IMR-90 (cell line): ENCODE measurements around the gene CRYGN. TPM values are rescaled to one million over a fixed set of nuclear protein-coding genes. Genes with fewer than 3 reads are reported as not detected.

Experiments
- ATAC-seq: fragments of 200-7000 bp; cut with Tn5 transposase; 2 replicates; pipeline ENCODE4 v1.9.1; 2020; ENCODE audit warnings: low read depth, mild to moderate bottlenecking, moderate library complexity
- BruUV-seq: library from RNA; stranded (reverse); fragments of 400-500 nt; replicated peaks from 2 replicates; lab custom pipeline; 2021; lab: Mats Ljungman, UMichigan
- CTCF ChIA-PET: fragments of 300-600 bp; formaldehyde crosslinking; extraction: SDS; loops from one replicate; lab custom pipeline; 2021; ENCODE audit warnings: antibody characterized with exemption; lab: Yijun Ruan, JAX
- POLR2A ChIA-PET: fragments of 300-600 bp; sonication (Branson Sonifier 250); formaldehyde crosslinking; loops from one replicate; lab custom pipeline; 2022; ENCODE audit warnings: antibody characterized with exemption; ENCODE audit not compliant: unreplicated experiment; lab: Charles Lee
- DNase-seq: peaks from one replicate; pipeline ENCODE4 v3.0.0; 2013
- H2AFZ ChIP-seq: replicated peaks from 2 replicates; pipeline ENCODE3; 2013; ENCODE audit warnings: low read length, mild to moderate bottlenecking; ENCODE audit not compliant: poor library complexity
- H2AK5ac ChIP-seq: 2 replicates; pipeline ENCODE4 v1.6.1; 2013; ENCODE audit warnings: low read depth, low read length, inconsistent platforms
- H2AK9ac ChIP-seq: replicated peaks from 2 replicates; pipeline ENCODE3; 2013; ENCODE audit warnings: mild to moderate bottlenecking, low read depth, low read length, moderate library complexity; ENCODE audit not compliant: poor library complexity
- H2BK120ac ChIP-seq: 2 replicates; pipeline ENCODE4 v1.6.1; 2013; ENCODE audit warnings: low read depth, low read length, inconsistent platforms
- H2BK15ac ChIP-seq: 3 replicates; pipeline ENCODE4 v1.6.1; 2013; ENCODE audit warnings: low read depth, low read length, inconsistent platforms
- H2BK20ac ChIP-seq: 2 replicates; pipeline ENCODE4 v1.6.1; 2013; ENCODE audit warnings: low read depth, mild to moderate bottlenecking, inconsistent platforms, low read length, moderate library complexity
- H2BK5ac ChIP-seq: 2 replicates; pipeline ENCODE4 v1.6.1; 2013; ENCODE audit warnings: mild to moderate bottlenecking, low read depth, low read length, inconsistent platforms; ENCODE audit not compliant: poor library complexity, severe bottlenecking
- H3K14ac ChIP-seq: replicated peaks from 2 replicates; pipeline ENCODE4 v1.6.1; 2013; ENCODE audit warnings: low read depth, low read length, inconsistent platforms
- H3K18ac ChIP-seq: 2 replicates; pipeline ENCODE4 v1.6.1; 2013; ENCODE audit warnings: low read depth, low read length, control low read depth
- H3K23ac ChIP-seq: 2 replicates; pipeline ENCODE4 v1.6.1; 2013; ENCODE audit warnings: low read depth, low read length, inconsistent platforms
- H3K27ac ChIP-seq: 2 replicates; pipeline ENCODE4 v1.5.1; 2013; ENCODE audit warnings: mild to moderate bottlenecking, control low read depth, low read length; ENCODE audit not compliant: insufficient read depth
- H3K27me3 ChIP-seq: 2 replicates; pipeline ENCODE4 v1.6.1; 2013; ENCODE audit warnings: low read length; ENCODE audit not compliant: control insufficient read depth, insufficient read depth
- H3K36me3 ChIP-seq: 2 replicates; pipeline ENCODE4 v1.6.1; 2013; ENCODE audit warnings: low read length, mixed read lengths; ENCODE audit not compliant: control insufficient read depth, insufficient read depth
- H3K4ac ChIP-seq: 2 replicates; pipeline ENCODE4 v1.6.1; 2013; ENCODE audit warnings: low read depth, low read length, inconsistent platforms
- H3K4me1 ChIP-seq: 2 replicates; pipeline ENCODE4 v1.6.1; 2013; ENCODE audit warnings: low read length, mixed read lengths; ENCODE audit not compliant: control insufficient read depth, insufficient read depth
- H3K4me2 ChIP-seq: 2 replicates; pipeline ENCODE4 v1.6.1; 2013; ENCODE audit warnings: low read depth, mild to moderate bottlenecking, control low read depth, low read length, moderate library complexity
- H3K4me3 ChIP-seq: 2 replicates; pipeline ENCODE4 v1.5.1; 2013; ENCODE audit warnings: low read depth, mild to moderate bottlenecking, control low read depth, low read length, moderate library complexity; ENCODE audit not compliant: insufficient read depth
- H3K56ac ChIP-seq: 2 replicates; pipeline ENCODE4 v1.6.1; 2013; ENCODE audit warnings: low read length, inconsistent platforms; ENCODE audit not compliant: insufficient read depth; ENCODE audit errors: extremely low read depth
- H3K79me1 ChIP-seq, 2 experiments: 2 replicates each; pipeline ENCODE4 v1.6.1; 2013; ENCODE audit warnings: low read length in 2 of 2, inconsistent platforms in 1 of 2, low read depth in 1 of 2
- H3K9ac ChIP-seq: 2 replicates; pipeline ENCODE4 v1.6.1; 2013; ENCODE audit warnings: low read depth, low read length, control low read depth
- H3K9me1 ChIP-seq: 2 replicates; pipeline ENCODE4 v1.6.1; 2013; ENCODE audit warnings: low read length, inconsistent platforms; ENCODE audit not compliant: insufficient read depth
- H3K9me3 ChIP-seq: 2 replicates; pipeline ENCODE4 v1.6.1; 2013; ENCODE audit warnings: low read length; ENCODE audit not compliant: control insufficient read depth, insufficient read depth
- H4K20me1 ChIP-seq: 2 replicates; pipeline ENCODE4 v1.6.1; 2013; ENCODE audit warnings: low read length, inconsistent platforms; ENCODE audit not compliant: insufficient read depth
- H4K5ac ChIP-seq: 2 replicates; pipeline ENCODE4 v1.6.1; 2013; ENCODE audit warnings: mild to moderate bottlenecking, low read depth, low read length, control low read depth
- H4K8ac ChIP-seq, 2 experiments: 2 replicates each; pipeline ENCODE4 v1.6.1; 2013; ENCODE audit warnings: low read depth in 2 of 2, low read length in 2 of 2, control low read depth in 1 of 2, inconsistent platforms in 1 of 2
- H4K91ac ChIP-seq: 2 replicates; pipeline ENCODE4 v1.6.1; 2013; ENCODE audit warnings: low read depth, low read length, inconsistent platforms; ENCODE audit not compliant: insufficient read depth
- BHLHE40 ChIP-seq: fragments of 150-350 bp; IDR thresholded peaks from 2 replicates; pipeline ENCODE4 v1.6.1; 2016; ENCODE audit warnings: mild to moderate bottlenecking, low read depth, low read length
- CEBPB ChIP-seq: IDR thresholded peaks from 2 replicates; pipeline ENCODE4 v1.6.1; 2012; ENCODE audit warnings: low read depth, low read length, improper control_type of control experiment
- CHD1 ChIP-seq: IDR thresholded peaks from 2 replicates; pipeline ENCODE4 v1.6.1; 2012; ENCODE audit warnings: low read depth, low read length, improper control_type of control experiment
- CTCF ChIP-seq: conservative IDR thresholded peaks from 2 replicates; pipeline ENCODE4 v1.5.1; 2012; ENCODE audit warnings: mild to moderate bottlenecking, low read depth, low read length, improper control_type of control experiment
- FOS ChIP-seq: fragments of 150-350 bp; IDR thresholded peaks from 2 replicates; pipeline ENCODE4 v1.6.1; 2016; ENCODE audit warnings: low read depth, low read length
- MAFK ChIP-seq: IDR thresholded peaks from 2 replicates; pipeline ENCODE4 v1.6.1; 2012; ENCODE audit warnings: low read depth, low read length, improper control_type of control experiment
- MAZ ChIP-seq: IDR thresholded peaks from 2 replicates; pipeline ENCODE4 v1.6.1; 2012; ENCODE audit warnings: low read depth, mild to moderate bottlenecking, low read length, improper control_type of control experiment, moderate library complexity, borderline replicate concordance
- NFE2L2 ChIP-seq: fragments of 150-350 bp; IDR thresholded peaks from 2 replicates; pipeline ENCODE4 v1.6.1; 2016; ENCODE audit warnings: low read depth, mild to moderate bottlenecking, low read length
- POLR2A ChIP-seq: IDR thresholded peaks from 2 replicates; pipeline ENCODE4 v1.6.1; 2012; ENCODE audit warnings: mild to moderate bottlenecking, low read depth, low read length
- RCOR1 ChIP-seq: IDR thresholded peaks from 2 replicates; pipeline ENCODE4 v1.6.1; 2012; ENCODE audit warnings: mild to moderate bottlenecking, low read length, improper control_type of control experiment; ENCODE audit not compliant: insufficient replicate concordance
- SMC3 ChIP-seq: fragments of 150-350 bp; IDR thresholded peaks from 2 replicates; pipeline ENCODE4 v1.6.1; 2016; ENCODE audit warnings: low read depth, mild to moderate bottlenecking, antibody characterized with exemption, low read length, moderate library complexity
- USF2 ChIP-seq: fragments of 150-350 bp; IDR thresholded peaks from 2 replicates; pipeline ENCODE4 v1.6.1; 2017; ENCODE audit warnings: mild to moderate bottlenecking, antibody characterized with exemption, low read length, low read depth
- WGBS, 2 experiments: methylation state at CpG; one replicate each; pipeline versions ENCODE4 v1.1.5 to v1.1.7; 2013; ENCODE audit warnings: missing lambda C conversion rate in 2 of 2; ENCODE audit not compliant: insufficient read length in 1 of 2; ENCODE audit errors: extremely low coverage in 2 of 2; 5-methylcytosine and 5-hydroxymethylcytosine counted together
- dilution Hi-C: fragments of 300-500 bp; cut with HindIII; formaldehyde crosslinking; loops from one replicate; pipeline ENCODE4 v1.14.3; 2018; ENCODE audit warnings: low sequenced_read_pairs; ENCODE audit not compliant: unreplicated experiment
- in situ Hi-C: fragments of 300-500 bp; cut with MboI; formaldehyde crosslinking; loops from 3 replicates; pipeline ENCODE4 v1.14.3; 2019; ENCODE audit warnings: low sequenced_read_pairs, inconsistent platforms, mixed read lengths
- intact Hi-C: fragments of 100-400 bp; cut with micrococcal nuclease; formaldehyde crosslinking; loops from 2 replicates; pipeline ENCODE4 v1.10.0; 2022
- polyA plus RNA-seq, 3 experiments: library from polyadenylated mRNA; depleted of rRNA; stranded (reverse); fragments of >200 nt; gene quantifications; 2 replicates each; pipeline ENCODE4 v1.2.3, GENCODE V29; 2012; ENCODE audit warnings: low replicate concordance in 1 of 3
- total RNA-seq: library from RNA; depleted of rRNA; stranded (reverse); fragments of >200 nt; gene quantifications from 2 replicates; pipeline ENCODE4 v1.2.3, GENCODE V29; 2012

The CRYGN gene
- total and polyA plus RNA-seq, 2 of the 4 experiments (the other 2 are of a cell fraction) = not detected

GRCh38 chr7:151461942-151462230 lies 21.9 kb upstream of the CRYGN start:
- no peak for ATAC-seq
- no CpG with 5 or more reads among the region's 4 CpGs for WGBS, 2 experiments
- Histone ChIP-seq H3K9me1 (peaks cover 10% of the 10 kb centered on the region), H3K9ac (no peak overlapping the region), H3K23ac (no peak overlapping the region), H3K4me3 (no peak overlapping the region), H4K5ac (no peak overlapping the region), H4K91ac (no peak overlapping the region), H2AFZ (no peak overlapping the region), H3K79me1 (peaks cover 0 to 10% of the 10 kb centered on the region in 2 experiments; a peak in 1 of 4 replicates), H2BK120ac (no peak overlapping the region), H2AK5ac (no peak overlapping the region), H4K8ac (no peak overlapping the region), H3K18ac (no peak overlapping the region), H3K56ac (no peak overlapping the region), H3K4me2 (no peak overlapping the region), H3K9me3 (peaks cover 6% of the 10 kb centered on the region), H3K14ac (peak overlapping the region; percentile 26; the same call in 1 of the 2 replicates), H3K27me3 (no peaks in the 10 kb centered on the region), H2BK20ac (no peak overlapping the region), H2AK9ac (no peak overlapping the region), H3K4me1 (peaks cover 14% of the 10 kb centered on the region), H3K27ac (no peak overlapping the region), H4K20me1 (no peaks in the 10 kb centered on the region), H2BK15ac (no peak overlapping the region), H3K4ac (no peak overlapping the region), H2BK5ac (no peak overlapping the region), H3K36me3 (peaks cover 16% of the 10 kb centered on the region)
- TF ChIP-seq FOS (no peak), CEBPB (no peak), NFE2L2 (no peak), MAZ (no peak), SMC3 (no peak), POLR2A (no peak), CHD1 (no peak), CTCF (no peak), RCOR1 (no peak), USF2 (no peak), BHLHE40 (no peak), MAFK (no peak)
- in situ Hi-C loops = loop anchor here (25.0 kb wide), 1 partner anchor 300 kb away; no protein-coding TSS in a partner anchor
- ChIA-PET POLR2A (interaction anchor here (0.6 kb wide), 1 partner anchor 158 kb away, joined by 12 read pairs; no protein-coding TSS in a partner anchor), CTCF (no interaction called here)
- intact Hi-C loops = loop anchor here (2.0 to 5.0 kb wide), 2 partner anchors 57 to 170 kb away; partner anchors contain the start of gene RHEB
- DNase-seq = no peak
- no TSS peak for BruUV-seq
- dilution Hi-C loops = no loop called here
